Ascending aorta (tissue), 2 donors: ENCODE data around the gene SLK. TPM values are rescaled to one million over a fixed set of nuclear protein-coding genes. Genes with fewer than 3 reads are reported as not detected.
A peak's percentile ranks its signal among the peaks of the same experiment; 100 is the strongest.

Experiments
- DNase-seq, 2 donors: peaks; one replicate each; pipeline ENCODE4 v3.0.0-alpha.2; 2019; ENCODE audit warnings: low spot score in 2 of 2
- H3K27ac ChIP-seq, 2 donors: fragments of 200-600 bp; sonication (generic); one replicate each; pipeline ENCODE4 v1.5.1; 2016 to 2017; ENCODE audit warnings: mild to moderate bottlenecking in 1 of 2
- H3K27me3 ChIP-seq: fragments of 200-600 bp; sonication (generic); one replicate; pipeline ENCODE4 v1.5.1; 2017
- H3K36me3 ChIP-seq, 2 donors: fragments of 200-600 bp; sonication (generic); one replicate each; pipeline ENCODE4 v1.5.1; 2016
- H3K4me1 ChIP-seq, 2 donors: fragments of 200-600 bp; sonication (generic); one replicate each; pipeline ENCODE4 v1.5.1; 2016 to 2017; ENCODE audit warnings: mild to moderate bottlenecking in 1 of 2
- H3K4me3 ChIP-seq, 2 donors: fragments of 200-600 bp; sonication (generic); one replicate each; pipeline ENCODE4 v1.5.1; 2016 to 2017; ENCODE audit warnings: mild to moderate bottlenecking in 1 of 2
- H3K9me3 ChIP-seq, 2 donors: fragments of 200-600 bp; sonication (generic); one replicate each; pipeline ENCODE4 v1.5.1; 2016
- CTCF ChIP-seq, 3 experiments: fragments of 200-600 bp in 2 of 3; fragments of 450-650 bp in 1 of 3; sonication (generic) in 2 of 3; IDR thresholded peaks; one replicate each; pipeline ENCODE4 v1.5.1; 2016 to 2019; ENCODE audit warnings: antibody characterized with exemption in 3 of 3, mild to moderate bottlenecking in 1 of 3, moderate library complexity in 1 of 3
- intact Hi-C: fragments of 100-400 bp; cut with DNase I; formaldehyde crosslinking; loops from one replicate; pipeline ENCODE4 v1.15.1; 2023
- total RNA-seq: library from RNA; depleted of rRNA; stranded (reverse); fragments of >200 nt; gene quantifications from one replicate; pipeline ENCODE4 v1.1.0, GENCODE V29; 2016

Gene SLK
- total RNA-seq, 1 donor from 2014 or later = 26.1 TPM

GRCh38 chr10:104021246-104021645 lies 54.3 kb downstream of the SLK start:
- Histone ChIP-seq H3K4me3 (no peak overlapping the region), H3K27me3 (no peaks in the 10 kb centered on the region), H3K4me1 (no peaks in the 10 kb centered on the region), H3K36me3 (peaks cover 71 to 84% of the 10 kb centered on the region in 2 donors), H3K27ac (no peak overlapping the region), H3K9me3 (no peaks in the 10 kb centered on the region)
- DNase-seq = no peak
- intact Hi-C loops = no loop called here
- TF ChIP-seq CTCF (IDR thresholded peaks at IDR 0.05) = no peak

- Histone ChIP-seq H3K27me3 (no peaks in the 10 kb centered on the region), H3K27ac (no peak overlapping the region), H3K4me3 (no peak overlapping the region), H3K4me1 (no peaks in the 10 kb centered on the region), H3K9me3 (no peaks in the 10 kb centered on the region), H3K36me3 (peaks cover 68 to 92% of the 10 kb centered on the region in 2 donors)
- DNase-seq = no peak
- intact Hi-C loops = no loop called here
- TF ChIP-seq CTCF (IDR thresholded peaks at IDR 0.05) = no peak
Measured at GRCh38 chr10:104022026-104022425, 55.1 kb downstream of the SLK start.

- H3K4me3 ChIP-seq = no peak overlapping the region
- peaks cover 42 to 80% of the 10 kb centered on the region in 2 donors for H3K36me3 ChIP-seq
- H3K27me3 ChIP-seq = no peaks in the 10 kb centered on the region
- H3K4me1 ChIP-seq = no peaks in the 10 kb centered on the region
- H3K9me3 ChIP-seq = no peaks in the 10 kb centered on the region
- no peak overlapping the region for H3K27ac ChIP-seq
- DNase-seq = no peak
- no peak for TF ChIP-seq CTCF (IDR thresholded peaks at IDR 0.05)
- intact Hi-C loops = no loop called here
Measured at GRCh38 chr10:104025524-104025923, 58.6 kb downstream of the SLK start.

- no peaks in the 10 kb centered on the region for H3K27me3 ChIP-seq
- no peak for TF ChIP-seq CTCF (IDR thresholded peaks at IDR 0.05)
- peaks cover 36 to 70% of the 10 kb centered on the region in 2 donors for H3K36me3 ChIP-seq
- no peak for DNase-seq
- no peak overlapping the region for H3K4me3 ChIP-seq
- H3K27ac ChIP-seq = no peak overlapping the region
- H3K9me3 ChIP-seq = no peaks in the 10 kb centered on the region
- no peaks in the 10 kb centered on the region for H3K4me1 ChIP-seq
- intact Hi-C loops = no loop called here
Measured at GRCh38 chr10:104026762-104027161, 59.8 kb downstream of the SLK start.

- no peaks in the 10 kb centered on the region for H3K27me3 ChIP-seq
- no peaks in the 10 kb centered on the region for H3K4me1 ChIP-seq
- DNase-seq = no peak
- H3K36me3 ChIP-seq = peaks cover 27 to 56% of the 10 kb centered on the region in 2 donors
- intact Hi-C loops = no loop called here
- no peaks in the 10 kb centered on the region for H3K9me3 ChIP-seq
- H3K27ac ChIP-seq = no peak overlapping the region
- no peak overlapping the region for H3K4me3 ChIP-seq
- TF ChIP-seq CTCF (IDR thresholded peaks at IDR 0.05) = peak in 2 of 3 experiments; percentile 16 to 40
Measured at GRCh38 chr10:104028146-104028545, 61.2 kb downstream of the SLK start.
